Neural cell (in vitro differentiated cells): ENCODE data around the gene OGFR. TPM values are rescaled to one million over a fixed set of nuclear protein-coding genes. Genes with fewer than 3 reads are reported as not detected.

Source experiments
- H2AFZ ChIP-seq: fragments of 200-600, 300-800 bp; sonication (generic), shearing (Covaris generic); 2 replicates; pipeline ENCODE4 v1.6.0; 2014; ENCODE audit warnings: low read depth, mild to moderate bottlenecking, antibody characterized with exemption, low read length, moderate library complexity
- H3F3A ChIP-seq: fragments of 200-600 bp; shearing (Covaris generic); 2 replicates; pipeline ENCODE4 v1.6.1; 2016; ENCODE audit warnings: mild to moderate bottlenecking, moderate library complexity, mixed read lengths, antibody characterized with exemption, low read length; ENCODE audit not compliant: insufficient read depth, poor library complexity, severe bottlenecking
- H3K27ac ChIP-seq: fragments of 200-600, 300-800 bp; sonication (generic), shearing (Covaris generic); 2 replicates; pipeline ENCODE4 v1.5.1; 2014; ENCODE audit warnings: mild to moderate bottlenecking, low read length, moderate library complexity
- H3K27me3 ChIP-seq: fragments of 300-800, 200-600 bp; sonication (generic), shearing (Covaris generic); 2 replicates; pipeline ENCODE4 v1.6.0; 2014; ENCODE audit warnings: mild to moderate bottlenecking, low read depth, low read length, moderate library complexity; ENCODE audit not compliant: insufficient read depth
- H3K36me3 ChIP-seq: fragments of 300-800, 200-600 bp; sonication (generic), shearing (Covaris generic); 2 replicates; pipeline ENCODE4 v1.5.1; 2014; ENCODE audit warnings: mild to moderate bottlenecking, antibody characterized with exemption, low read length, moderate library complexity; ENCODE audit not compliant: insufficient read depth
- H3K4me2 ChIP-seq: fragments of 300-800, 200-600 bp; sonication (generic), shearing (Covaris generic); 2 replicates; pipeline ENCODE4 v1.6.0; 2014; ENCODE audit warnings: mild to moderate bottlenecking, low read length
- H3K4me3 ChIP-seq: fragments of 300-800, 200-600 bp; sonication (generic), shearing (Covaris generic); 2 replicates; pipeline ENCODE4 v1.5.1; 2014; ENCODE audit warnings: mild to moderate bottlenecking, low read length, moderate library complexity
- H3K79me2 ChIP-seq: fragments of 200-600 bp; shearing (Covaris generic); replicated peaks from 2 replicates; pipeline ENCODE4 v1.6.0; 2014; ENCODE audit warnings: mild to moderate bottlenecking, low read length, moderate library complexity; ENCODE audit not compliant: insufficient read depth
- H3K9ac ChIP-seq: fragments of 300-800, 200-600 bp; sonication (generic), shearing (Covaris generic); 2 replicates; pipeline ENCODE4 v1.6.1; 2016; ENCODE audit warnings: mild to moderate bottlenecking, low read length, mixed read lengths
- H3K9me2 ChIP-seq: fragments of 200-600 bp; shearing (Covaris generic); 2 replicates; pipeline ENCODE4 v1.6.1; 2016; ENCODE audit warnings: mild to moderate bottlenecking, low read length, mixed read lengths; ENCODE audit not compliant: insufficient read depth
- H3K9me3 ChIP-seq: fragments of 200-600, 300-800 bp; sonication (generic), shearing (Covaris generic); 2 replicates; pipeline ENCODE4 v1.6.1; 2016; ENCODE audit warnings: mild to moderate bottlenecking, mixed run types, low read length, moderate library complexity, mixed read lengths
- H4K20me1 ChIP-seq: fragments of 200-600 bp; shearing (Covaris generic); 2 replicates; pipeline ENCODE4 v1.6.1; 2016; ENCODE audit warnings: mild to moderate bottlenecking, mixed run types; ENCODE audit not compliant: insufficient read depth
- EP300 ChIP-seq: fragments of 450-650 bp; conservative IDR thresholded peaks from 2 replicates; pipeline ENCODE4 v1.6.1; 2014; ENCODE audit warnings: antibody characterized with exemption, mild to moderate bottlenecking, moderate library complexity; ENCODE audit not compliant: poor library complexity, severe bottlenecking
- EZH2 ChIP-seq: fragments of 200-600, 300-800 bp; shearing (Covaris generic), sonication (generic); IDR thresholded peaks from 2 replicates; pipeline ENCODE4 v1.6.1; 2014; ENCODE audit warnings: antibody characterized with exemption, low read length, borderline replicate concordance, mild to moderate bottlenecking; ENCODE audit not compliant: insufficient read depth, poor library complexity, severe bottlenecking
- MXI1 ChIP-seq: fragments of 450-650 bp; conservative IDR thresholded peaks from 2 replicates; pipeline ENCODE4 v1.6.1; 2014; ENCODE audit warnings: antibody characterized with exemption, mild to moderate bottlenecking; ENCODE audit not compliant: poor library complexity, severe bottlenecking
- POLR2AphosphoS5 ChIP-seq: IDR thresholded peaks from 2 replicates; pipeline ENCODE4 v1.6.1; 2012
- RAD21 ChIP-seq: fragments of 450-650 bp; conservative IDR thresholded peaks from 2 replicates; pipeline ENCODE4 v1.6.1; 2014; ENCODE audit warnings: antibody characterized with exemption, mild to moderate bottlenecking, moderate library complexity
- SMC3 ChIP-seq: fragments of 450-650 bp; conservative IDR thresholded peaks from 2 replicates; pipeline ENCODE4 v1.6.1; 2014; ENCODE audit warnings: antibody characterized with exemption, mild to moderate bottlenecking, moderate library complexity; ENCODE audit not compliant: poor library complexity
- TAF1 ChIP-seq: IDR thresholded peaks from 2 replicates; pipeline ENCODE4 v1.6.1; 2012; ENCODE audit warnings: low read depth
- polyA plus RNA-seq: library from polyadenylated mRNA; depleted of rRNA; stranded (reverse); fragments of >200 nt; gene quantifications from 2 replicates; pipeline ENCODE4 v1.2.3, GENCODE V29; 2014
- TF ChIP-seq, protein P1 (sequence below): IDR thresholded peaks from 2 replicates; pipeline ENCODE4 v1.6.1; 2012; ENCODE audit warnings: borderline replicate concordance
- TF ChIP-seq, protein P2 (sequence below): fragments of 450-650 bp; IDR thresholded peaks from 2 replicates; pipeline ENCODE4 v1.5.1; 2014; ENCODE audit warnings: antibody characterized with exemption, mild to moderate bottlenecking, moderate library complexity; ENCODE audit not compliant: poor library complexity, severe bottlenecking

Gene OGFR
- polyA plus RNA-seq, 1 donor from 2014 or later, result 15.6 TPM

DNA sequence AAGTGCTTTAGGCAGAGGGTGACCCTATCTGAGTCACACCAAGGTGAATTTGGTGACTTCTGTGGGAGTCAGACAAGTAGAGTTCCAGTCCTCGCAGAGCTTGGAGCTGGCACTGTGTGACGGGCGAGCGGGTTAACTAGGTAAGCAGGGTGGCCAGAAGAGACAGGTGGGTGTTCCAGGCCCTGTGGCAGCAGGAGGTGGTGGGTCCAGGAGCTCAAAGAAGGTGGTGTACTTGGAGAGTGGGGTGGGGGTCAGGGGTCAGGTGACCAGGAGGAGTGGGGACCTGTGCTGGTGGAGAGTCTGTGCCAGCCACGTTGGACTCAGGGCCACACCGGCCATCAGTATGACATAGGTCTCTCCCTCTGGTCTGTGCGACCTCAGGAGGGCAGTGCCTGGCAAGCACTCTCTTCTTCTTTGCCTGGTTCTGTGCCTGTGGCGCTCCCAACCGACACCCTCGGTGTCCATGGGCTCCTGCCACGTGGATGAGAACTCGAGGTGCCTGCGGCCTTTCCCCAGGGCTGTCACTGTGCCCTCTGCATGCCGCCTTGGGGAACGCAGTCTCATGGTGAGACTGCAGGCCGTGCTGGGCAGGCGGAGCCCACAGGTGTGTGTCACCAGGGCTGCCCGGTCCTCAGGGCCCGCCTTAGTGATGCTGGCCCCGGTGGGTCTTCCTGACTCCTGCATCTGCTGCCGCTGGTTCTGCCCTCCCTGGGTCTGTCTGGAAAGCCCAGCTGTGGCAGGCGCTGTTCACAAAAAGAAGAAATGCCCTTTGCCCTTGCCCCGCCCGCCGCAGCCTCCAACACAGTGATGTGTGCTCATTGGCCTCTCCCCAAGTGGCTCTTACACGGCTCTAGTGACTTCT is 6.7 kb upstream of the OGFR start:
- H4K20me1 ChIP-seq, result no peaks in the 10 kb centered on the region
- no peak overlapping the region for H2AFZ ChIP-seq
- H3K9me2 ChIP-seq, result no peaks in the 10 kb centered on the region
- H3K27me3 ChIP-seq, result no peaks in the 10 kb centered on the region
- H3K9ac ChIP-seq, result no peak overlapping the region
- no peaks in the 10 kb centered on the region for H3F3A ChIP-seq
- H3K9me3 ChIP-seq, result no peaks in the 10 kb centered on the region
- H3K79me2 ChIP-seq, result peaks cover 3% of the 10 kb centered on the region
- H3K4me3 ChIP-seq, result peak overlapping the region; percentile 68
- H3K4me2 ChIP-seq, result no peak overlapping the region
- H3K27ac ChIP-seq, result no peak overlapping the region
- no peaks in the 10 kb centered on the region for H3K36me3 ChIP-seq
- TF ChIP-seq MXI1 (no peak), POLR2AphosphoS5 (no peak), TAF1 (no peak), EP300 (no peak), EZH2 (no peak), SMC3 (no peak), RAD21 (no peak)
- TF ChIP-seq, protein P1, sequence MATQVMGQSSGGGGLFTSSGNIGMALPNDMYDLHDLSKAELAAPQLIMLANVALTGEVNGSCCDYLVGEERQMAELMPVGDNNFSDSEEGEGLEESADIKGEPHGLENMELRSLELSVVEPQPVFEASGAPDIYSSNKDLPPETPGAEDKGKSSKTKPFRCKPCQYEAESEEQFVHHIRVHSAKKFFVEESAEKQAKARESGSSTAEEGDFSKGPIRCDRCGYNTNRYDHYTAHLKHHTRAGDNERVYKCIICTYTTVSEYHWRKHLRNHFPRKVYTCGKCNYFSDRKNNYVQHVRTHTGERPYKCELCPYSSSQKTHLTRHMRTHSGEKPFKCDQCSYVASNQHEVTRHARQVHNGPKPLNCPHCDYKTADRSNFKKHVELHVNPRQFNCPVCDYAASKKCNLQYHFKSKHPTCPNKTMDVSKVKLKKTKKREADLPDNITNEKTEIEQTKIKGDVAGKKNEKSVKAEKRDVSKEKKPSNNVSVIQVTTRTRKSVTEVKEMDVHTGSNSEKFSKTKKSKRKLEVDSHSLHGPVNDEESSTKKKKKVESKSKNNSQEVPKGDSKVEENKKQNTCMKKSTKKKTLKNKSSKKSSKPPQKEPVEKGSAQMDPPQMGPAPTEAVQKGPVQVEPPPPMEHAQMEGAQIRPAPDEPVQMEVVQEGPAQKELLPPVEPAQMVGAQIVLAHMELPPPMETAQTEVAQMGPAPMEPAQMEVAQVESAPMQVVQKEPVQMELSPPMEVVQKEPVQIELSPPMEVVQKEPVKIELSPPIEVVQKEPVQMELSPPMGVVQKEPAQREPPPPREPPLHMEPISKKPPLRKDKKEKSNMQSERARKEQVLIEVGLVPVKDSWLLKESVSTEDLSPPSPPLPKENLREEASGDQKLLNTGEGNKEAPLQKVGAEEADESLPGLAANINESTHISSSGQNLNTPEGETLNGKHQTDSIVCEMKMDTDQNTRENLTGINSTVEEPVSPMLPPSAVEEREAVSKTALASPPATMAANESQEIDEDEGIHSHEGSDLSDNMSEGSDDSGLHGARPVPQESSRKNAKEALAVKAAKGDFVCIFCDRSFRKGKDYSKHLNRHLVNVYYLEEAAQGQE, result no peak
- TF ChIP-seq, protein P2, sequence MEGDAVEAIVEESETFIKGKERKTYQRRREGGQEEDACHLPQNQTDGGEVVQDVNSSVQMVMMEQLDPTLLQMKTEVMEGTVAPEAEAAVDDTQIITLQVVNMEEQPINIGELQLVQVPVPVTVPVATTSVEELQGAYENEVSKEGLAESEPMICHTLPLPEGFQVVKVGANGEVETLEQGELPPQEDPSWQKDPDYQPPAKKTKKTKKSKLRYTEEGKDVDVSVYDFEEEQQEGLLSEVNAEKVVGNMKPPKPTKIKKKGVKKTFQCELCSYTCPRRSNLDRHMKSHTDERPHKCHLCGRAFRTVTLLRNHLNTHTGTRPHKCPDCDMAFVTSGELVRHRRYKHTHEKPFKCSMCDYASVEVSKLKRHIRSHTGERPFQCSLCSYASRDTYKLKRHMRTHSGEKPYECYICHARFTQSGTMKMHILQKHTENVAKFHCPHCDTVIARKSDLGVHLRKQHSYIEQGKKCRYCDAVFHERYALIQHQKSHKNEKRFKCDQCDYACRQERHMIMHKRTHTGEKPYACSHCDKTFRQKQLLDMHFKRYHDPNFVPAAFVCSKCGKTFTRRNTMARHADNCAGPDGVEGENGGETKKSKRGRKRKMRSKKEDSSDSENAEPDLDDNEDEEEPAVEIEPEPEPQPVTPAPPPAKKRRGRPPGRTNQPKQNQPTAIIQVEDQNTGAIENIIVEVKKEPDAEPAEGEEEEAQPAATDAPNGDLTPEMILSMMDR, result no peak

GRCh38 chr20:62799036-62799435 is 5.6 kb upstream of the OGFR start:
- Histone ChIP-seq H3K27me3 (no peaks in the 10 kb centered on the region), H3K36me3 (no peaks in the 10 kb centered on the region), H2AFZ (no peak overlapping the region), H3K9ac (no peak overlapping the region), H3K4me2 (no peak overlapping the region), H3K27ac (no peak overlapping the region), H3F3A (no peaks in the 10 kb centered on the region), H3K79me2 (peaks cover 3% of the 10 kb centered on the region), H3K9me3 (no peaks in the 10 kb centered on the region), H3K9me2 (no peaks in the 10 kb centered on the region), H3K4me3 (no peak overlapping the region), H4K20me1 (no peaks in the 10 kb centered on the region)
- TF ChIP-seq EP300, result no peak
- no peak for TF ChIP-seq SMC3
- TF ChIP-seq, protein P1, result no peak
- no peak for TF ChIP-seq MXI1
- TF ChIP-seq EZH2, result no peak
- TF ChIP-seq, protein P2, result no peak
- no peak for TF ChIP-seq RAD21
- no peak for TF ChIP-seq POLR2AphosphoS5
- TF ChIP-seq TAF1, result no peak
